BLaER1 treated with 17β-estradiol and CSF1 and Interleukin-3, amounts not matched to agents 10 nM and 100 nM (cell line): Measurements from ENCODE around the gene MINDY4.

Experiments
- H3K27ac ChIP-seq, 11 experiments: shearing (Covaris generic); formaldehyde crosslinking; 2 replicates each; pipeline ENCODE4 v1.8.1; 2022
- H3K27me3 ChIP-seq, 11 experiments: shearing (Covaris generic); formaldehyde crosslinking; 2 replicates each; pipeline ENCODE4 v1.8.1; 2022
- H3K36me3 ChIP-seq, 11 experiments: shearing (Covaris generic); formaldehyde crosslinking; 2 replicates each; pipeline ENCODE4 v1.8.1; 2022
- H3K4me1 ChIP-seq, 10 experiments: shearing (Covaris generic); formaldehyde crosslinking; 2 replicates each; pipeline ENCODE4 v1.8.1; 2022
- H3K4me2 ChIP-seq, 11 experiments: shearing (Covaris generic); formaldehyde crosslinking; 2 replicates each; pipeline ENCODE4 v1.8.1; 2022
- H3K4me3 ChIP-seq, 10 experiments: shearing (Covaris generic); formaldehyde crosslinking; 2 replicates each; pipeline ENCODE4 v1.8.1; 2022
- H3K9ac ChIP-seq, 11 experiments: shearing (Covaris generic); formaldehyde crosslinking; 2 replicates each; pipeline ENCODE4 v1.8.1; 2022
- H3K9me3 ChIP-seq, 11 experiments: shearing (Covaris generic); formaldehyde crosslinking; replicated peaks in 1 of 11; 2 replicates each; pipeline ENCODE4 v1.8.1; 2022
- H4K20me1 ChIP-seq, 11 experiments: shearing (Covaris generic); formaldehyde crosslinking; 2 replicates each; pipeline ENCODE4 v1.8.1; 2022
- Cebpa-rat ChIP-seq, 11 experiments: shearing (Covaris generic); IDR thresholded peaks; 2 replicates each; pipeline ENCODE4 v1.8.1; 2022

The MINDY4 gene

GRCh38 chr7:30840141-30841024 is 69.2 kb downstream of the MINDY4 start:
- H3K27me3 ChIP-seq, result no peaks in the 10 kb centered on the region
- H3K4me1 ChIP-seq, result peaks cover 0 to 29% (median 24%) of the 10 kb centered on the region in 10 experiments; a peak in 14 of 20 replicates
- H3K4me2 ChIP-seq, result no peak overlapping the region
- no peak for TF ChIP-seq Cebpa-rat (IDR thresholded peaks at IDR 0.05)
- H3K4me3 ChIP-seq, result no peak overlapping the region
- H3K9ac ChIP-seq, result no peak overlapping the region
- H3K9me3 ChIP-seq, result peaks cover 4 to 12% (median 8%) of the 10 kb centered on the region in 11 experiments; a peak in 18 of 22 replicates
- H3K27ac ChIP-seq, result no peak overlapping the region
- H3K36me3 ChIP-seq, result no peaks in the 10 kb centered on the region; a peak in 1 of 22 replicates
- 0 out of 22 replicates have a peak, but pooled peaks cover 0 to 5% (median 0%) of the 10 kb centered on the region in 11 experiments for H4K20me1 ChIP-seq

GRCh38 chr7:30841025-30841735 is 70.0 kb downstream of the MINDY4 start:
- TF ChIP-seq Cebpa-rat (IDR thresholded peaks at IDR 0.05), result no peak
- Histone ChIP-seq H3K27ac (no peak overlapping the region), H3K4me3 (no peak overlapping the region), H3K4me2 (no peak overlapping the region), H3K9ac (no peak overlapping the region), H3K36me3 (no peaks in the 10 kb centered on the region), H3K27me3 (no peaks in the 10 kb centered on the region), H3K4me1 (peaks cover 7 to 37% (median 32%) of the 10 kb centered on the region in 10 experiments), H3K9me3 (peaks cover 0 to 4% (median 0%) of the 10 kb centered on the region in 11 experiments; a peak in 5 of 22 replicates), H4K20me1 (0 out of 22 replicates have a peak, but pooled peaks cover 0 to 5% (median 0%) of the 10 kb centered on the region in 11 experiments)

- no peaks in the 10 kb centered on the region for H3K9me3 ChIP-seq
- H3K9ac ChIP-seq, result no peak overlapping the region
- H3K4me1 ChIP-seq, result peaks cover 9 to 45% (median 38%) of the 10 kb centered on the region in 10 experiments
- no peaks in the 10 kb centered on the region for H3K27me3 ChIP-seq
- H3K4me3 ChIP-seq, result no peak overlapping the region
- H3K36me3 ChIP-seq, result no peaks in the 10 kb centered on the region
- TF ChIP-seq Cebpa-rat (IDR thresholded peaks at IDR 0.05), result no peak
- H3K27ac ChIP-seq, result no peak overlapping the region
- 0 out of 22 replicates have a peak, but pooled peaks cover 0 to 5% (median 0%) of the 10 kb centered on the region in 11 experiments for H4K20me1 ChIP-seq
- H3K4me2 ChIP-seq, result no peak overlapping the region
These were observed 70.8 kb downstream of the MINDY4 start for GRCh38 chr7:30841801-30842541.

GRCh38 chr7:30842542-30843451 is 71.6 kb downstream of the MINDY4 start:
- no peak for TF ChIP-seq Cebpa-rat (IDR thresholded peaks at IDR 0.05)
- Histone ChIP-seq H3K27me3 (no peaks in the 10 kb centered on the region), H3K4me2 (peak overlapping the region in 6 of 11 experiments; percentile 29 to 94 (median 69); a peak in 7 of 22 replicates), H3K9ac (no peak overlapping the region; a peak in 1 of 22 replicates), H3K4me1 (peaks cover 9 to 53% (median 43%) of the 10 kb centered on the region in 10 experiments), H3K27ac (no peak overlapping the region), H4K20me1 (0 out of 22 replicates have a peak, but pooled peaks cover 0 to 5% (median 0%) of the 10 kb centered on the region in 11 experiments), H3K9me3 (no peaks in the 10 kb centered on the region), H3K36me3 (no peaks in the 10 kb centered on the region), H3K4me3 (no peak overlapping the region)

- H3K9ac ChIP-seq, result no peak overlapping the region
- no peak for TF ChIP-seq Cebpa-rat (IDR thresholded peaks at IDR 0.05)
- H3K4me2 ChIP-seq, result peak overlapping the region in 8 of 11 experiments; percentile 29 to 94 (median 47); a peak in 13 of 22 replicates
- H3K9me3 ChIP-seq, result no peaks in the 10 kb centered on the region
- peaks cover 17 to 64% (median 54%) of the 10 kb centered on the region in 10 experiments for H3K4me1 ChIP-seq
- H3K27ac ChIP-seq, result no peak overlapping the region
- H4K20me1 ChIP-seq, result 0 out of 22 replicates have a peak, but pooled peaks cover 0 to 5% (median 0%) of the 10 kb centered on the region in 11 experiments
- H3K27me3 ChIP-seq, result no peaks in the 10 kb centered on the region
- no peak overlapping the region for H3K4me3 ChIP-seq
- no peaks in the 10 kb centered on the region for H3K36me3 ChIP-seq
These were observed 72.7 kb downstream of the MINDY4 start for GRCh38 chr7:30843741-30844482.

GRCh38 chr7:30844483-30844874 is 73.3 kb downstream of the MINDY4 start:
- H3K9me3 ChIP-seq, result no peaks in the 10 kb centered on the region
- H3K27me3 ChIP-seq, result no peaks in the 10 kb centered on the region
- H3K4me1 ChIP-seq, result peaks cover 19 to 70% (median 60%) of the 10 kb centered on the region in 10 experiments
- H3K9ac ChIP-seq, result no peak overlapping the region
- H3K27ac ChIP-seq, result no peak overlapping the region
- no peaks in the 10 kb centered on the region for H3K36me3 ChIP-seq
- TF ChIP-seq Cebpa-rat (IDR thresholded peaks at IDR 0.05), result no peak
- peak overlapping the region in 8 of 11 experiments; percentile 26 to 94 (median 48); a peak in 14 of 22 replicates for H3K4me2 ChIP-seq
- H3K4me3 ChIP-seq, result no peak overlapping the region
- H4K20me1 ChIP-seq, result 0 out of 22 replicates have a peak, but pooled peaks cover 0 to 5% (median 0%) of the 10 kb centered on the region in 11 experiments

GRCh38 chr7:30844916-30845315 is 73.7 kb downstream of the MINDY4 start:
- Histone ChIP-seq H3K9ac (no peak overlapping the region), H3K4me1 (peaks cover 19 to 74% (median 64%) of the 10 kb centered on the region in 10 experiments), H3K9me3 (no peaks in the 10 kb centered on the region), H3K27ac (no peak overlapping the region), H3K27me3 (no peaks in the 10 kb centered on the region), H4K20me1 (0 out of 22 replicates have a peak, but pooled peaks cover 0 to 5% (median 0%) of the 10 kb centered on the region in 11 experiments), H3K4me3 (no peak overlapping the region), H3K4me2 (peak overlapping the region in 8 of 11 experiments; percentile 26 to 94 (median 48); a peak in 9 of 22 replicates), H3K36me3 (no peaks in the 10 kb centered on the region)
- no peak for TF ChIP-seq Cebpa-rat (IDR thresholded peaks at IDR 0.05)
